Fibroblast of peridontal ligament (primary cell): ENCODE results near the gene GPC6.

Experiments used
- DNase-seq: peaks from one replicate; pipeline ENCODE4 v3.0.0-alpha.2; 2010; ENCODE audit errors: extremely low read depth

GPC6 gene

GRCh38 chr13:94031609-94032008, 805.0 kb downstream of the GPC6 start:
- DNase-seq, result no peak

- no peak for DNase-seq
Measured at GRCh38 chr13:94033098-94033497, 806.5 kb downstream of the GPC6 start.

GRCh38 chr13:94033830-94034642, 807.4 kb downstream of the GPC6 start:
- DNase-seq, result peak; percentile 17

GRCh38 chr13:94050039-94050438, 823.4 kb downstream of the GPC6 start:
- no peak for DNase-seq

- DNase-seq, result no peak
Measured at GRCh38 chr13:94050686-94051085, 824.1 kb downstream of the GPC6 start.

GRCh38 chr13:94053986-94054593, 827.5 kb downstream of the GPC6 start:
- DNase-seq, result no peak

GRCh38 chr13:94056362-94056990, 829.9 kb downstream of the GPC6 start:
- DNase-seq, result no peak

- no peak for DNase-seq
Measured at GRCh38 chr13:94057618-94058186, 831.1 kb downstream of the GPC6 start.

GRCh38 chr13:94058821-94059360, 832.3 kb downstream of the GPC6 start:
- peak; percentile 68 for DNase-seq

GRCh38 chr13:94061301-94061700, 834.7 kb downstream of the GPC6 start:
- peak; percentile 62 for DNase-seq

- DNase-seq, result peak; percentile 85
Measured at GRCh38 chr13:94063096-94063495, 836.5 kb downstream of the GPC6 start.

- DNase-seq, result no peak
Measured at GRCh38 chr13:94063848-94064247, 837.2 kb downstream of the GPC6 start.

GRCh38 chr13:94065741-94066140, 839.1 kb downstream of the GPC6 start:
- DNase-seq, result peak; percentile 23

- peak; percentile 97 for DNase-seq
Measured at GRCh38 chr13:94073007-94073744, 846.6 kb downstream of the GPC6 start.

- DNase-seq, result peak; percentile 89
Measured at GRCh38 chr13:94079876-94080275, 853.3 kb downstream of the GPC6 start.

- DNase-seq, result no peak
Measured at GRCh38 chr13:94080527-94080926, 853.9 kb downstream of the GPC6 start.

- no peak for DNase-seq
Measured at GRCh38 chr13:94087100-94087499, 860.5 kb downstream of the GPC6 start.

GRCh38 chr13:94088742-94089141, 862.1 kb downstream of the GPC6 start:
- no peak for DNase-seq

GRCh38 chr13:94090773-94091480, 864.3 kb downstream of the GPC6 start:
- peak; percentile 44 for DNase-seq

- peak; percentile 79 for DNase-seq
Measured at GRCh38 chr13:94093652-94094315, 867.2 kb downstream of the GPC6 start.
